ENCODE results near the gene HAO2. TPM values are rescaled to one million over a fixed set of nuclear protein-coding genes. Genes with fewer than 3 reads are reported as not detected.

Gene HAO2
- total and polyA plus RNA-seq, 12 donors = 0.17 to 4.8 (median 0.86) TPM; not detected in 4

- Histone ChIP-seq H3K36me3 (replicated peaks in 1 of 2) (no peaks in the 10 kb centered on the region), H3K9me3 (replicated peaks in 1 of 3) (no peaks in the 10 kb centered on the region), H3K27me3 (no peaks in the 10 kb centered on the region), H3K4me1 (replicated peaks in 1 of 2) (no peaks in the 10 kb centered on the region), H3K27ac (peak overlapping the region in 1 of 5 donors; percentile 22), H3K4me3 (no peak overlapping the region)
- DNase-seq = no peak
- intact Hi-C loops (cut with DNase I) = no loop called here
- no peak for TF ChIP-seq CTCF (IDR thresholded peaks at IDR 0.05)
- no peak for TF ChIP-seq POLR2A (IDR thresholded peaks at IDR 0.05)
- WGBS, 4 donors = 75 to 78% (median 76%) methylated on average over 3 of the region's 3 CpGs
Measured at GRCh38 chr1:119391749-119392148, 23.2 kb downstream of the HAO2 start.

GRCh38 chr1:119394085-119394484, 25.5 kb downstream of the HAO2 start:
- H3K36me3 ChIP-seq (replicated peaks in 1 of 2) = no peaks in the 10 kb centered on the region
- WGBS, 4 donors = 88 to 100% (median 92%) methylated on average over 1 of the region's 1 CpG

GRCh38 chr1:119396982-119397381, 28.4 kb downstream of the HAO2 start:
- Histone ChIP-seq H3K27me3 (no peaks in the 10 kb centered on the region), H3K4me3 (no peak overlapping the region), H3K9me3 (replicated peaks in 1 of 3) (no peaks in the 10 kb centered on the region), H3K4me1 (replicated peaks in 1 of 2) (no peaks in the 10 kb centered on the region), H3K27ac (peak overlapping the region in 2 of 5 donors; percentile 17 to 52), H3K36me3 (replicated peaks in 1 of 2) (no peaks in the 10 kb centered on the region)
- DNase-seq = no peak
- intact Hi-C loops (cut with DNase I) = no loop called here
- TF ChIP-seq CTCF (IDR thresholded peaks at IDR 0.05) = no peak
- no peak for TF ChIP-seq POLR2A (IDR thresholded peaks at IDR 0.05)

More at GRCh38 chr1:119394085-119394484, 25.5 kb downstream of the HAO2 start:
- Histone ChIP-seq H3K27ac (peak overlapping the region in 1 of 5 donors; percentile 68), H3K9me3 (replicated peaks in 1 of 3) (no peaks in the 10 kb centered on the region), H3K4me3 (no peak overlapping the region), H3K27me3 (no peaks in the 10 kb centered on the region), H3K4me1 (replicated peaks in 1 of 2) (no peaks in the 10 kb centered on the region)
- no peak for DNase-seq
- intact Hi-C loops (cut with DNase I) = no loop called here
- TF ChIP-seq POLR2A (IDR thresholded peaks at IDR 0.05) (no peak), CTCF (IDR thresholded peaks at IDR 0.05) (no peak)

GRCh38 chr1:119397986-119398385, 29.4 kb downstream of the HAO2 start:
- DNase-seq = no peak
- Histone ChIP-seq H3K4me3 (no peak overlapping the region), H3K4me1 (replicated peaks in 1 of 2) (no peaks in the 10 kb centered on the region), H3K27ac (no peak overlapping the region), H3K27me3 (no peaks in the 10 kb centered on the region), H3K36me3 (replicated peaks in 1 of 2) (no peaks in the 10 kb centered on the region), H3K9me3 (replicated peaks in 1 of 3) (no peaks in the 10 kb centered on the region)
- TF ChIP-seq CTCF (IDR thresholded peaks at IDR 0.05) (no peak), POLR2A (IDR thresholded peaks at IDR 0.05) (no peak)
- intact Hi-C loops (cut with DNase I) = no loop called here
- WGBS, 4 donors = 70 to 79% (median 75%) methylated on average over 3 of the region's 3 CpGs

All from adrenal gland (tissue), 12 donors.